Body of pancreas (tissue), 4 donors: ENCODE results near the gene BAG3. TPM values are rescaled to one million over a fixed set of nuclear protein-coding genes. Genes with fewer than 3 reads are reported as not detected.
A peak's percentile ranks its signal among the peaks of the same experiment; 100 is the strongest.

Experiments
- ATAC-seq: fragments of 150-250 bp; one replicate; pipeline ENCODE4 v1.9.1; 2016
- DNase-seq, 4 donors: peaks; one replicate each; pipeline ENCODE4 v3.0.0-alpha.2; 2019
- H3K27ac ChIP-seq, 4 donors: fragments of 200-600 bp; sonication (generic); 1 replicate in 3 of 4; 2 replicates in 1 of 4; pipeline versions ENCODE4 v1.5.1 to v1.6.1; 2016 to 2019; ENCODE audit warnings: mild to moderate bottlenecking in 1 of 4, mixed read lengths in 1 of 4, moderate library complexity in 1 of 4
- H3K27me3 ChIP-seq, 2 donors: fragments of 200-600 bp; sonication (generic); one replicate each; pipeline ENCODE4 v1.6.0; 2016; ENCODE audit warnings: mild to moderate bottlenecking in 1 of 2
- H3K36me3 ChIP-seq, 2 donors: fragments of 200-600 bp; sonication (generic); replicated peaks in 1 of 2; 2 replicates each; pipeline ENCODE4 v1.5.1; 2016; ENCODE audit warnings: low read depth in 2 of 2; ENCODE audit not compliant: insufficient read depth in 1 of 2
- H3K4me1 ChIP-seq: fragments of 200-600 bp; sonication (generic); one replicate; pipeline ENCODE4 v1.6.0; 2016
- H3K4me3 ChIP-seq, 2 donors: fragments of 200-600 bp; sonication (generic); 1 replicate in 1 of 2; 2 replicates in 1 of 2; pipeline ENCODE4 v1.5.1; 2016 to 2019
- H3K9me3 ChIP-seq, 3 donors: fragments of 200-600 bp; sonication (generic); 1 replicate in 2 of 3; 2 replicates in 1 of 3; pipeline ENCODE4 v1.5.1; 2016
- POLR2A ChIP-seq, 3 donors: fragments of 450-650 bp; IDR thresholded peaks; one replicate each; pipeline ENCODE4 v1.6.1; 2016; ENCODE audit warnings: antibody characterized with exemption in 3 of 3, mild to moderate bottlenecking in 2 of 3
- WGBS, 2 donors: methylation state at CpG; one replicate each; pipeline ENCODE4 v1.1.5; 2017; 5-methylcytosine and 5-hydroxymethylcytosine counted together
- intact Hi-C: fragments of 100-400 bp; cut with DNase I; formaldehyde crosslinking; loops from one replicate; pipeline ENCODE4 v1.15.1; 2023
- total RNA-seq, 2 donors: library from RNA; depleted of rRNA; stranded (reverse); fragments of >200 nt; gene quantifications; one replicate each; pipeline ENCODE4 v1.1.0, GENCODE V29; 2016
- TF ChIP-seq, protein P1 (sequence below), 7 experiments: fragments of 450-650 bp in 4 of 7; fragments of 200-600 bp in 3 of 7; sonication (generic) in 3 of 7; IDR thresholded peaks; one replicate each; pipeline ENCODE4 v1.5.1; 2016 to 2019; ENCODE audit warnings: antibody characterized with exemption in 7 of 7

BAG3 gene
- total RNA-seq, 2 donors from 2014 or later: 11.9 to 17.5 TPM

DNA sequence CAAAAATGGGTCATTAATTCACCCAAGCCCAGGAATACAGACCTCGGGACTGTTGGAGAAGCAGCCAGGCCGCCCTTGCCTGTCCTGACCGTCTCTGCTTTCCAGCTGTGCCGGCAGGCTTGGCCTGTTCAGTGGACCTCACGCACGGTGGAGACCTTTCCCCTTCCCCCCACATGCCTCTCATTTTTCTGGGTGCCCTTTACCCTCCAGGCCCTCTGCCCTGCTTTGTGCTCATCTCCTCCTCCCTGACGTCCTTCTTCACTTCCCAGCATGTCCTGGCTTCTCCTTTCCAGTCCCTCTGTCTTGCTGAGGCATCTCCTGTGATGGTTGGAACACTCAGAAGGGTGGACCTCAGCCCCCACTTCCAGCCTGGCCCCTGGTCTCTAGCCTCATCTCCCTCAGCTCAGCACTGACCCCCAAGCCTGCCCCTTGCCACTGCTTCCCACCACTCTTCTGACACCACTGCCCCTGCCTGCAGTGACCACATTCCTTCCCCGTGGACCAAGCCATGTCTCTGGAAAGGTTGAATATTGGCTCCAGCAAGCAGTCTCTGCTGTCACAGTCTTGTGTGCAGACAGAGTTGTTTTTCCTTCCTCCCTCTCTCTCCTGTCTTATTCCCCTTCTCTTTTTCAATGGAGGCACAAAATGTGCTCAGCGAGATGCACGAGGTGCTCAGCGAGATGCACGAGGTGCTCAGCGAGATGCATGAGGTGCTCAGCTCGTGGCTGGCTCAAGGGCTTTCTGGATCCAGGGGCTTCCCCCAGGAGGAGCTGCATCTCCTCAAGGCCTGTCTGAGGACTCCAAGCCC lies 14.9 kb downstream of the BAG3 start:
- Histone ChIP-seq H3K4me3 (no peak overlapping the region), H3K27me3 (no peaks in the 10 kb centered on the region), H3K4me1 (peaks cover 41% of the 10 kb centered on the region), H3K36me3 (peaks cover 0 to 8% of the 10 kb centered on the region in 2 donors), H3K9me3 (no peaks in the 10 kb centered on the region), H3K27ac (peak overlapping the region in 1 of 4 donors; percentile 67)
- 82 to 90% methylated on average over 14 of the region's 14 CpGs for WGBS, 2 donors
- ATAC-seq: no peak
- intact Hi-C loops: no loop called here
- TF ChIP-seq POLR2A (IDR thresholded peaks at IDR 0.05): no peak
- TF ChIP-seq, protein P1, sequence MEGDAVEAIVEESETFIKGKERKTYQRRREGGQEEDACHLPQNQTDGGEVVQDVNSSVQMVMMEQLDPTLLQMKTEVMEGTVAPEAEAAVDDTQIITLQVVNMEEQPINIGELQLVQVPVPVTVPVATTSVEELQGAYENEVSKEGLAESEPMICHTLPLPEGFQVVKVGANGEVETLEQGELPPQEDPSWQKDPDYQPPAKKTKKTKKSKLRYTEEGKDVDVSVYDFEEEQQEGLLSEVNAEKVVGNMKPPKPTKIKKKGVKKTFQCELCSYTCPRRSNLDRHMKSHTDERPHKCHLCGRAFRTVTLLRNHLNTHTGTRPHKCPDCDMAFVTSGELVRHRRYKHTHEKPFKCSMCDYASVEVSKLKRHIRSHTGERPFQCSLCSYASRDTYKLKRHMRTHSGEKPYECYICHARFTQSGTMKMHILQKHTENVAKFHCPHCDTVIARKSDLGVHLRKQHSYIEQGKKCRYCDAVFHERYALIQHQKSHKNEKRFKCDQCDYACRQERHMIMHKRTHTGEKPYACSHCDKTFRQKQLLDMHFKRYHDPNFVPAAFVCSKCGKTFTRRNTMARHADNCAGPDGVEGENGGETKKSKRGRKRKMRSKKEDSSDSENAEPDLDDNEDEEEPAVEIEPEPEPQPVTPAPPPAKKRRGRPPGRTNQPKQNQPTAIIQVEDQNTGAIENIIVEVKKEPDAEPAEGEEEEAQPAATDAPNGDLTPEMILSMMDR (IDR thresholded peaks at IDR 0.05): no peak
- DNase-seq: no peak

DNA sequence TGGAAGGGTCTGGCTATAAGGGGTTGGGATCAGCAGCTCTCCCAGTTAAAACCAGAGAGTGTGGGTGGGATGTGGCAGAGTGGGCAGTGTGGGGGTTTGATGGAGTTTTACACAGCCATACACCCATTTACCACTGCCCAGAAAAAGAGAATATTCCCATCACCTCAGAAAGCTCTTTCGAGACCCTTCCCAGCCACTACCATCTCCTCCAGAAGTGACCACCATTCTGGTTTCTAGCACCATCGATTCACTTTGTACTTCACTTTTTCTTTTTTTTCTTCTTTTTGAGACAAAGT lies 15.5 kb downstream of the BAG3 start:
- no peaks in the 10 kb centered on the region for H3K27me3 ChIP-seq
- 90 to 93% methylated on average over 2 of the region's 2 CpGs for WGBS, 2 donors
- no peak for DNase-seq
- H3K4me3 ChIP-seq: no peak overlapping the region
- H3K4me1 ChIP-seq: peaks cover 38% of the 10 kb centered on the region
- intact Hi-C loops: no loop called here
- no peak for ATAC-seq
- H3K36me3 ChIP-seq: peaks cover 0 to 12% of the 10 kb centered on the region in 2 donors
- peak overlapping the region in 1 of 4 donors; percentile 67 for H3K27ac ChIP-seq
- no peak for TF ChIP-seq POLR2A (IDR thresholded peaks at IDR 0.05)
- TF ChIP-seq, protein P1 (IDR thresholded peaks at IDR 0.05): no peak
- H3K9me3 ChIP-seq: no peaks in the 10 kb centered on the region

DNA sequence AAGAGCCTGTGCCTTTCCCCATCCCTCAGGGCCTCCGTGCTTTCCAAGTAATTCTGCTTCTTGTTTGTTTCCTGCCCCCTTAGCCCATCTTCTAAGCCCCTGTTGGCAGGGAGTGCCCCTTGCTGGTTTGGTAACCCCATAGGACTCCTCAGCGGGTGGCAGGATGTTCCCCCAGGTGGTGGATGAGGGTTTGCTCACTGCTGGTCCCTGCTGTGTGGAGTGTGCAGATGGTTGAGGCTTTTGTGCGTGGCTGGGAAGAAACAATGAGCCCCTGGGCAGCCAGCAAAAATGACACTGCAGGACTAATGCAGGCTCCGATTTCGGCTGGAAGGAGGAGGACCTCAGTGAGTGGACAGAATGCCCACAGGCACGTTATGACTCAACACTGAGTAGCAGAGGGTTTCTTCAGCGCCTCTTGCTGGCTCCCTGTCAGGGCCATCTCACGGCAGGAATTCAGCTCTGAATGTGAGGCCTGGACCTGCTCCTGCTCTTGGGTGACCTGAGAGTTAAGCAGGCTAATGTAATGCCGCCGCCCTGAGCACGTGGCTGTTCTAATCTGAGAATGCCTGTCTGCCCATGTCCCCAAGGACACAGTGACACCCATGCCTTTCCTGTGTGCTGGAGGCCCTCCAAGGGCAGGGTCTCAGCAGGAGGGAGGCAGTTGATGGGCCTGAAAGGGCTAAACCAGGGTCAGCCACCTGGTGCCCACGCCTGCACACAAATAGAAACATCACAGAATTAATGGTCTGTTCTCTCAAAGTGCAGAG lies 16.6 kb downstream of the BAG3 start:
- Histone ChIP-seq H3K4me1 (peaks cover 38% of the 10 kb centered on the region), H3K27ac (peak overlapping the region; percentile 18 to 67 (median 61)), H3K9me3 (no peaks in the 10 kb centered on the region), H3K4me3 (no peak overlapping the region), H3K36me3 (peaks cover 0 to 21% of the 10 kb centered on the region in 2 donors), H3K27me3 (no peaks in the 10 kb centered on the region)
- DNase-seq (peak; percentile 59 to 81 (median 80)), ATAC-seq (peak; percentile 81)
- TF ChIP-seq, protein P1 (IDR thresholded peaks at IDR 0.05): no peak
- TF ChIP-seq POLR2A (IDR thresholded peaks at IDR 0.05): no peak
- WGBS, 2 donors: 30 to 34% methylated on average over 5 to 12 of the region's 12 CpGs
- intact Hi-C loops: no loop called here

DNA sequence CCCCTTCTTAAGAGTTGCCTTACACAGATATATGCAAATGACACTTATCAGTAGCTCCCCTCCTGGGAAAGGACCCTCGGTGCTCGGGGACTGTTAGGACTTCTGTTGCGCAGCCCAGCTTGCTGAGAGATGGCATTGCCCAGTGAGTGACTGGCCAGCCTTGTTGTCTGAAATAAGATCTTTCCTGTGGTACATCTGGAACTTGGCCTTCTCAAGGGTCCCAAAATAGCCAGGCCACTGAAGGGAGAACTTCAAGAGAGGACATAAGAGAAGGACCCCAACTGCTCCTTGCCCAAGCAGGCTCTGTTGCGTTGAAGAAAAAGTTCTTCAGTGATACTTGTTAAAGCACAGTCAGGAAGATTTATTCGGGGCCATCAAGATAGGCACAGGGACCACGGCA lies 17.3 kb downstream of the BAG3 start:
- peaks cover 0 to 24% of the 10 kb centered on the region in 2 donors for H3K36me3 ChIP-seq
- peaks cover 38% of the 10 kb centered on the region for H3K4me1 ChIP-seq
- 65 to 67% methylated on average over 6 of the region's 6 CpGs for WGBS, 2 donors
- H3K27ac ChIP-seq: peak overlapping the region; percentile 18 to 67 (median 61)
- no peaks in the 10 kb centered on the region for H3K9me3 ChIP-seq
- no peaks in the 10 kb centered on the region for H3K27me3 ChIP-seq
- intact Hi-C loops: no loop called here
- DNase-seq (no peak), ATAC-seq (no peak)
- TF ChIP-seq, protein P1 (IDR thresholded peaks at IDR 0.05): no peak
- no peak for TF ChIP-seq POLR2A (IDR thresholded peaks at IDR 0.05)
- no peak overlapping the region for H3K4me3 ChIP-seq
